SJCRH30 (cell line): Measurements from ENCODE around the gene CD34. TPM values are rescaled to one million over a fixed set of nuclear protein-coding genes. Genes with fewer than 3 reads are reported as not detected.
A peak's percentile ranks its signal among the peaks of the same experiment; 100 is the strongest.

Experiments used
- DNase-seq, 2 experiments: peaks; one replicate each; pipeline ENCODE4 v3.0.0-alpha.2; 2015 to 2020
- H3K27ac ChIP-seq: fragments of 250-450 bp; sonication (Bioruptor Pico); 2 replicates; pipeline ENCODE4 v1.5.1; 2020; ENCODE audit warnings: mild to moderate bottlenecking, moderate library complexity
- H3K27me3 ChIP-seq: fragments of 250-450 bp; sonication (Bioruptor Pico); 2 replicates; pipeline ENCODE4 v1.5.1; 2020; ENCODE audit warnings: mild to moderate bottlenecking, moderate library complexity
- H3K36me3 ChIP-seq: fragments of 250-450 bp; sonication (Bioruptor Pico); 2 replicates; pipeline ENCODE4 v1.5.1; 2020; ENCODE audit warnings: mild to moderate bottlenecking, moderate library complexity
- H3K4me1 ChIP-seq: fragments of 250-450 bp; sonication (Bioruptor Pico); 2 replicates; pipeline ENCODE4 v1.5.1; 2020; ENCODE audit warnings: mild to moderate bottlenecking, moderate library complexity
- H3K4me3 ChIP-seq: fragments of 250-450 bp; sonication (Bioruptor Pico); 2 replicates; pipeline ENCODE4 v1.5.1; 2020; ENCODE audit warnings: mild to moderate bottlenecking, moderate library complexity
- H3K9me3 ChIP-seq: fragments of 250-450 bp; sonication (Bioruptor Pico); replicated peaks from 2 replicates; pipeline ENCODE4 v1.5.1; 2020; ENCODE audit warnings: mild to moderate bottlenecking, moderate library complexity
- total RNA-seq: library from RNA; depleted of rRNA; stranded (reverse); fragments of >200 nt; shearing (Covaris generic); gene quantifications from 2 replicates; pipeline ENCODE4 v1.2.3, GENCODE V29; 2014; rRNA removed

CD34 gene
- total RNA-seq: 0.36 and 0.43 TPM in 2 replicates

- DNase-seq: no peak
- Histone ChIP-seq H3K27me3 (peaks cover 2% of the 10 kb centered on the region), H3K4me3 (no peak within 1 kb of the TSS), H3K4me1 (no peaks in the 10 kb centered on the region), H3K9me3 (no peaks in the 10 kb centered on the region; the same call in 1 of the 2 replicates), H3K36me3 (no peaks in the 10 kb centered on the region), H3K27ac (no peak within 1 kb of the TSS)
Observed at GRCh38 chr1:207910591-207911354, at the start of gene CD34. Gene CD34, minus strand, starts transcription at chr1:207911125. Its CDS starts 45 bp downstream, at chr1:207911080.

GRCh38 chr1:207960346-207960745 is 49.4 kb upstream of the CD34 start:
- DNase-seq: no peak
- Histone ChIP-seq H3K36me3 (no peaks in the 10 kb centered on the region), H3K27me3 (peaks cover 3% of the 10 kb centered on the region), H3K27ac (no peak overlapping the region), H3K9me3 (no peaks in the 10 kb centered on the region), H3K4me1 (peaks cover 12% of the 10 kb centered on the region), H3K4me3 (no peak overlapping the region)

GRCh38 chr1:207959910-207960309 is 49.0 kb upstream of the CD34 start:
- peaks cover 12% of the 10 kb centered on the region for H3K4me1 ChIP-seq
- no peak for DNase-seq
- H3K27me3 ChIP-seq: no peaks in the 10 kb centered on the region; the same call in none of the 2 replicates
- H3K27ac ChIP-seq: no peak overlapping the region
- H3K9me3 ChIP-seq: no peaks in the 10 kb centered on the region
- H3K4me3 ChIP-seq: no peak overlapping the region
- H3K36me3 ChIP-seq: no peaks in the 10 kb centered on the region

DNA sequence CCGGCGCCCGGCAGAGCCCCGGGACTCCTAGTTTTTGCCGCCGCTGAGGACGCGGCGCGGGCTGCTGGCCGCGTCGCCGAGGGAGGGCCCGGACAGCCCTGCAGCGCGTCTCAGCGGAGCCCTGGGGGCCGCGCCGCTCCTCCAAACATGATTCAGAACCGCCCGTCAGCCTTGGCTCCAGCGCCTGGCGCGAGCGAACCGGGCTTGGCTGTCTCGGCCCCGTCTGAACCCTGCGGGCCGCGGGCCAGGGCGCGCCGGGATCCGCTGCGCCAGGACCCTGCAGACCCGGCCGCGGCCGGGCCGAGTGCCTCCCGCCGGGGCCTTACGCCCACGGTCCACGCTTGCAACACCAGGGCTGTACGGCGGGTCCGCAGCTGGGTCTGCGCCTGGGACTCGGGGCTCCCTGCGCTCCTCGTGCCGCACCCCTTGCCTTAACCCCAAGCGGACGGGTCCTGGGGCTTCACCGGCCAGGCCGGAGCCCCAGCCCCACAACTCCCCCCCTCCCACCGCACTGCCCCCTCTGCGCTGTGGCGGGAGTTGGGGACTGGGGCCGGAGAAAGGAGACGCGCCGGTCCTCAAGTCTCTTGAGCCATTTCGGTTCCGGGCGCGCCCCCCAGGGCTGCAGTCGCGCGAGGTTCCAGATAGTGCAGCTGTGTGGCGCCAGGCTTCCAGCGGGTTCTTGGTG is 48.4 kb upstream of the CD34 start:
- no peak for DNase-seq
- Histone ChIP-seq H3K27ac (no peak overlapping the region), H3K4me1 (peaks cover 9% of the 10 kb centered on the region), H3K9me3 (peaks cover 4% of the 10 kb centered on the region; the same call in 1 of the 2 replicates), H3K4me3 (no peak overlapping the region), H3K36me3 (no peaks in the 10 kb centered on the region), H3K27me3 (no peaks in the 10 kb centered on the region; the same call in 1 of the 2 replicates)

DNA sequence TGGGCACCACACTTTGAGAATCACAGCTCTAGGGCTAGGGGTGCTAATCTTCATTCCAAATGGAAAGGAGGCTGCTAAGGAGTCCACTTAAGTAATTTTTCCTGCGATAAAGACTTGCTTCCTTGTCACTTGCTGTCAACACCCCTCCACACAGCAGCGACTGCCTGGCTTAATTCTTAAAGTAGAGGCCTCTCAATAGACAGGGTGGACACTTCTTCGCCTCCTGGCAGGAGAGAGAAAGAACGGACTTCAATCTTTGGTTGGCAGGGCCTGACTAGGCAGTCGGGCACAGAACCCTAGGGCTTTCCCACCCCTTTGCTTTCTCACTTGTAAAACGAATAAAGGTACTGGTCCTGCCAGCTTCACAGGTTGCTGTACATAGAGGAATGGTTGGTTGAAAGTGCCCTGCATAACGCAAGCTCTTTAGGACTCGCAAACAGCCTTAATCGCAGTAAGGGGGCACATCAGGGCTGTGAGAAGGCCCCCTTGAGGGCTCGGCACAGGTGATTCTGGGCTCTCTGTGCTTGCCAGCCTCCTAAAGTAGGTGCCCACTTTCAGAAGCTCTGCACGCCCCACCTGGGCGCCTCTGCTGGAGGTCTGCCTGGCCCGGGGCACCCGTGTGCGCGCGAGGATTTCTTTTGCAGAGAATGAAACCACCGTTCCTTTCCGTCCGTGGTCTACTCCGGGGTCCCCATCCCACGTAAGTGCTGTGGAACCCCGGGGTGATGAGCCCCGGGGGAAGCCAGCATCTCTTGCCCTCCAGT is 47.6 kb upstream of the CD34 start:
- Histone ChIP-seq H3K4me3 (no peak overlapping the region), H3K9me3 (peaks cover 7% of the 10 kb centered on the region; the same call in 1 of the 2 replicates), H3K4me1 (peaks cover 4% of the 10 kb centered on the region; the same call in 1 of the 2 replicates), H3K36me3 (no peaks in the 10 kb centered on the region), H3K27me3 (no peaks in the 10 kb centered on the region; the same call in 1 of the 2 replicates), H3K27ac (no peak overlapping the region)
- no peak for DNase-seq

- H3K27me3 ChIP-seq: no peaks in the 10 kb centered on the region; the same call in 1 of the 2 replicates
- H3K4me1 ChIP-seq: 0 out of 2 replicates have a peak, but pooled peaks cover 4% of the 10 kb centered on the region
- no peak overlapping the region for H3K27ac ChIP-seq
- H3K4me3 ChIP-seq: no peak overlapping the region
- peaks cover 7% of the 10 kb centered on the region; the same call in 1 of the 2 replicates for H3K9me3 ChIP-seq
- no peak for DNase-seq
- H3K36me3 ChIP-seq: no peaks in the 10 kb centered on the region
Observed at GRCh38 chr1:207956986-207957385, 46.1 kb upstream of the CD34 start.

DNA sequence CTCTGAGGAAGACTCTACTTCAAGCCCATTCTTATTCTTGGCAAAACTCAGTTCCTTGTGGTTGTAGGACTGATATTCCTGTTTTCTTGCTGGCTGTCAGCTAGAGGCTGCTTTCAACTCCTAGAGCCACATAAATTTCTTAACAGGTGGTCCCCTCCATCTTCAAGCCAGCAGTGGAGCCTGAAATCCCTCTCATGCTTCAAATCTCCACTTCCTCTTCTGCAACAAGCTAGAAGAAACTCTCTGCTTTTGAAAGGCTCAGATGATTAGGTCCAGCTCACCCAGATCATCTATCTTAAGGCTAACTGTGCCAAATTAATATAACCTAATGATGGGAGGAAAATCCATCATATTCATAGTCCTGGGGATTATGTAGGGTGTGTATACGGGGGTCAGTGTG is 43.2 kb upstream of the CD34 start:
- no peaks in the 10 kb centered on the region; the same call in 1 of the 2 replicates for H3K27me3 ChIP-seq
- peaks cover 7% of the 10 kb centered on the region; the same call in 1 of the 2 replicates for H3K9me3 ChIP-seq
- no peaks in the 10 kb centered on the region for H3K36me3 ChIP-seq
- H3K27ac ChIP-seq: no peak overlapping the region
- DNase-seq: no peak
- H3K4me1 ChIP-seq: 0 out of 2 replicates have a peak, but pooled peaks cover 4% of the 10 kb centered on the region
- no peak overlapping the region for H3K4me3 ChIP-seq

- no peak overlapping the region for H3K4me3 ChIP-seq
- DNase-seq: no peak
- H3K27me3 ChIP-seq: no peaks in the 10 kb centered on the region; the same call in 1 of the 2 replicates
- H3K36me3 ChIP-seq: no peaks in the 10 kb centered on the region
- H3K9me3 ChIP-seq: peaks cover 7% of the 10 kb centered on the region; the same call in 1 of the 2 replicates
- H3K4me1 ChIP-seq: 0 out of 2 replicates have a peak, but pooled peaks cover 4% of the 10 kb centered on the region
- H3K27ac ChIP-seq: no peak overlapping the region
Observed at GRCh38 chr1:207952617-207953542, 42.0 kb upstream of the CD34 start.

GRCh38 chr1:207951652-207952051 is 40.7 kb upstream of the CD34 start:
- Histone ChIP-seq H3K4me3 (no peak overlapping the region), H3K9me3 (peaks cover 7% of the 10 kb centered on the region; the same call in 1 of the 2 replicates), H3K27me3 (no peaks in the 10 kb centered on the region; the same call in 1 of the 2 replicates), H3K27ac (no peak overlapping the region), H3K4me1 (0 out of 2 replicates have a peak, but pooled peaks cover 4% of the 10 kb centered on the region), H3K36me3 (no peaks in the 10 kb centered on the region)
- DNase-seq: peak in 1 of 2 experiments; percentile 30

- H3K27me3 ChIP-seq: no peaks in the 10 kb centered on the region
Observed at GRCh38 chr1:207950750-207951149, 39.8 kb upstream of the CD34 start.

DNA sequence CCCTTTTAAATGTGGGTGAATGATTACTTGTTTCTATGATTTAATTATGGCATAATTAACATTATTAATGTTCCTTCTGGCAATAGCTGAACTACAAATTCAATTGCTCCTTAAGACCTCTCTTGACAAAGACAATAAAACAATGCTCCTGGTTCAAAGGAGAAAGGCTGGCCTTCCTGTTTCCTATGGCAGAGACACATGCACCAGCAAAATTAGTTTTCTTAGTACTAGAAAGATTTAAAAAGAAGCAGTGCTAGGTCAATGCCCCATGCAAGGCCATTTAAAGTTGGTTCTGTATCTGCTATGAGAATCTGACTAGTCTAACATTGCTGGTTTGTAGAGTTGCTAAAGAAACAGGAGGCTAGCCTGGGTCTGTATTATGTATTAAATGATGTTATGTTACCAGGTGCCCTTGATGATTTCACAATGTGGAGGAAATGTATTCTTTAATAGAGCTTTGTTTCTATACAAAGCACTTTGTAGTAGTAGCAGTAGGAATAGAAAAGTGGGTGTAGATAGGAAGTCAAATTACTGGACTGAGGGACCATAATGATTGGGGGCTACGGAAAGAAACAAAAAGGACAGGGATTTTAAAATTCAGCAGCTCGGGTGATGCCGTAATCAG is 38.8 kb upstream of the CD34 start:
- no peak for DNase-seq
- H3K27me3 ChIP-seq: no peaks in the 10 kb centered on the region
- peaks cover 7% of the 10 kb centered on the region; the same call in 1 of the 2 replicates for H3K9me3 ChIP-seq
- H3K36me3 ChIP-seq: no peaks in the 10 kb centered on the region
- no peak overlapping the region for H3K4me3 ChIP-seq
- H3K27ac ChIP-seq: no peak overlapping the region
- H3K4me1 ChIP-seq: 0 out of 2 replicates have a peak, but pooled peaks cover 4% of the 10 kb centered on the region

More at GRCh38 chr1:207950750-207951149, 39.8 kb upstream of the CD34 start:
- Histone ChIP-seq H3K36me3 (no peaks in the 10 kb centered on the region), H3K4me3 (no peak overlapping the region), H3K4me1 (0 out of 2 replicates have a peak, but pooled peaks cover 4% of the 10 kb centered on the region), H3K9me3 (peaks cover 7% of the 10 kb centered on the region; the same call in 1 of the 2 replicates), H3K27ac (no peak overlapping the region)
- DNase-seq: no peak

DNA sequence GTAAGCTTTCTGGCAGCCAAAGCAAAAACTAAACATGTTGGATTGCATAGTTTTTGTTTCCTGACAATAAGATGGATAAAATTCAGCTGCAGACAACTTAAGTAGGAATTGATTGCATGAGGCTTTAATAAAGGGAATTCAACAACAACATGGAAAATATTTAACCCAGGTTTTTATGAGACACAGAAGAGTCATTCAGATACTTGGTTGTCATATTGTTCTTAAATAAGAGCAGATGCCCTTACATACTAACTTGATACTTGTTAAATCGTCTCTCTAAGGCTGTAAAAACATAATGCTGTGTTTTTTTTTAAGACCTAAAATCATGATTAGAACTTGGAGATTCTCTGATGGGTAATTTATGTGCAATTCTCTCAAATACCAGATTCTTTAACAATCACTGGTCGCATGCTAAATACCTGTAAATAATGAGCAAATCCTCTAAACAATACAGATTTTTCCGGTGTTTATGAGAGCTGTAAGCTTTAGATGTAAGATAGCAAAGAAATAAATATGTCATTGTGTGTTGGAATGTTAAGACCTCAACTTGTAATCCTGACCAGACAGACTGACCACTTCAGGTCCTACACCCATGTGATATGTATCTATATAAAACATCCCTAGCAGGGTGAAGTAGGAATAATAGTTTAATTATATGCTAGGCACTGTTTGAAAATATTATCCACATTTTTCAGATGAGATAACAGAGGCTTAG is 37.8 kb upstream of the CD34 start:
- no peaks in the 10 kb centered on the region for H3K27me3 ChIP-seq
- no peaks in the 10 kb centered on the region for H3K36me3 ChIP-seq
- H3K4me1 ChIP-seq: 0 out of 2 replicates have a peak, but pooled peaks cover 4% of the 10 kb centered on the region
- H3K27ac ChIP-seq: no peak overlapping the region
- H3K9me3 ChIP-seq: no peaks in the 10 kb centered on the region; the same call in 1 of the 2 replicates
- DNase-seq: no peak
- H3K4me3 ChIP-seq: no peak overlapping the region
